NOMO-1 treated with DMSO at 0.1 percent for 48 hours (cell line): ENCODE data around the gene N4BP2L2.

Experiments
- DNase-seq: peaks from one replicate; lab custom pipeline; 2025; ENCODE audit not compliant: unreplicated experiment; lab: John Stamatoyannopoulos, UW

The N4BP2L2 gene

GRCh38 chr13:32471187-32471922, 67.2 kb downstream of the N4BP2L2 start:
- DNase-seq: no peak

- DNase-seq: no peak
Measured at GRCh38 chr13:32468502-32469142, 70.0 kb downstream of the N4BP2L2 start.

- no peak for DNase-seq
Measured at GRCh38 chr13:32456591-32456990, 82.0 kb downstream of the N4BP2L2 start.

GRCh38 chr13:32455594-32455903, 83.0 kb downstream of the N4BP2L2 start:
- DNase-seq: no peak

- DNase-seq: no peak
Measured at GRCh38 chr13:32454886-32455593, 83.6 kb downstream of the N4BP2L2 start.

GRCh38 chr13:32453981-32454380, 84.6 kb downstream of the N4BP2L2 start:
- no peak for DNase-seq

- DNase-seq: no peak
Measured at GRCh38 chr13:32448972-32449371, 89.6 kb downstream of the N4BP2L2 start.

GRCh38 chr13:32447894-32448623, 90.5 kb downstream of the N4BP2L2 start:
- no peak for DNase-seq

GRCh38 chr13:32446773-32447465, 91.7 kb downstream of the N4BP2L2 start:
- peak; percentile 83 for DNase-seq

GRCh38 chr13:32446220-32446619, 92.4 kb downstream of the N4BP2L2 start:
- DNase-seq: no peak

GRCh38 chr13:32445461-32445860, 93.1 kb downstream of the N4BP2L2 start:
- DNase-seq: no peak

GRCh38 chr13:32443111-32443510, 95.5 kb downstream of the N4BP2L2 start:
- DNase-seq: peak; percentile 68

- no peak for DNase-seq
Measured at GRCh38 chr13:32438871-32439270, 99.7 kb downstream of the N4BP2L2 start.

GRCh38 chr13:32432856-32433255, 105.7 kb downstream of the N4BP2L2 start:
- DNase-seq: no peak

GRCh38 chr13:32431361-32431760, 107.2 kb downstream of the N4BP2L2 start:
- DNase-seq: no peak

GRCh38 chr13:32430018-32430747, 108.4 kb downstream of the N4BP2L2 start:
- no peak for DNase-seq

GRCh38 chr13:32429433-32429909, 109.1 kb downstream of the N4BP2L2 start:
- no peak for DNase-seq

GRCh38 chr13:32428581-32429432, 109.8 kb downstream of the N4BP2L2 start:
- peak; percentile 92 for DNase-seq
